Measurements from ENCODE around the gene KRT5.
A peak's percentile ranks its signal among the peaks of the same experiment; 100 is the strongest.

- no peak for TF ChIP-seq POLR2AphosphoS5 (IDR thresholded peaks at IDR 0.05)
- TF ChIP-seq, protein P1, sequence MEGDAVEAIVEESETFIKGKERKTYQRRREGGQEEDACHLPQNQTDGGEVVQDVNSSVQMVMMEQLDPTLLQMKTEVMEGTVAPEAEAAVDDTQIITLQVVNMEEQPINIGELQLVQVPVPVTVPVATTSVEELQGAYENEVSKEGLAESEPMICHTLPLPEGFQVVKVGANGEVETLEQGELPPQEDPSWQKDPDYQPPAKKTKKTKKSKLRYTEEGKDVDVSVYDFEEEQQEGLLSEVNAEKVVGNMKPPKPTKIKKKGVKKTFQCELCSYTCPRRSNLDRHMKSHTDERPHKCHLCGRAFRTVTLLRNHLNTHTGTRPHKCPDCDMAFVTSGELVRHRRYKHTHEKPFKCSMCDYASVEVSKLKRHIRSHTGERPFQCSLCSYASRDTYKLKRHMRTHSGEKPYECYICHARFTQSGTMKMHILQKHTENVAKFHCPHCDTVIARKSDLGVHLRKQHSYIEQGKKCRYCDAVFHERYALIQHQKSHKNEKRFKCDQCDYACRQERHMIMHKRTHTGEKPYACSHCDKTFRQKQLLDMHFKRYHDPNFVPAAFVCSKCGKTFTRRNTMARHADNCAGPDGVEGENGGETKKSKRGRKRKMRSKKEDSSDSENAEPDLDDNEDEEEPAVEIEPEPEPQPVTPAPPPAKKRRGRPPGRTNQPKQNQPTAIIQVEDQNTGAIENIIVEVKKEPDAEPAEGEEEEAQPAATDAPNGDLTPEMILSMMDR (IDR thresholded peaks at IDR 0.05): peak; percentile 57 to 59
Observed at GRCh38 chr12:52506858-52507715, 13.1 kb downstream of the KRT5 start.

All from suprapubic skin (tissue), 3 donors.